Memory B cell (primary cell): ENCODE results near the gene PRKCZ.
A peak's percentile ranks its signal among the peaks of the same experiment; 100 is the strongest.
"Not testable (repeated sequence)": the region's sequence is repeated elsewhere in the genome, so short reads cannot be mapped to it uniquely, and the experiment has no call there.

Experiments
- ATAC-seq: fragments of 150-1000 bp; cut with Tn5 transposase; 2 replicates; pipeline ENCODE4 v1.10.0; 2021; ENCODE audit warnings: low read depth, mild to moderate bottlenecking, moderate library complexity
- DNase-seq, 2 donors: peaks; one replicate each; pipeline ENCODE4 v3.0.0; 2022; ENCODE audit warnings: low spot score in 2 of 2
- H3K27ac Mint-ChIP-seq: one replicate; pipeline ENCODE4 v1.8.0; 2022; ENCODE audit warnings: mild to moderate bottlenecking, moderate library complexity, mixed read lengths
- H3K27me3 Mint-ChIP-seq: one replicate; pipeline ENCODE4 v1.8.0; 2022; ENCODE audit warnings: mixed read lengths
- H3K36me3 Mint-ChIP-seq: one replicate; pipeline ENCODE4 v1.8.0; 2022; ENCODE audit warnings: mild to moderate bottlenecking, mixed read lengths
- H3K4me1 Mint-ChIP-seq: one replicate; pipeline ENCODE4 v1.8.0; 2022; ENCODE audit warnings: mixed read lengths
- H3K4me3 Mint-ChIP-seq: one replicate; pipeline ENCODE4 v1.8.0; 2022; ENCODE audit warnings: mild to moderate bottlenecking, moderate library complexity, mixed read lengths
- H3K9me3 Mint-ChIP-seq: one replicate; pipeline ENCODE4 v1.8.0; 2022; ENCODE audit warnings: mixed read lengths

PRKCZ gene

DNA sequence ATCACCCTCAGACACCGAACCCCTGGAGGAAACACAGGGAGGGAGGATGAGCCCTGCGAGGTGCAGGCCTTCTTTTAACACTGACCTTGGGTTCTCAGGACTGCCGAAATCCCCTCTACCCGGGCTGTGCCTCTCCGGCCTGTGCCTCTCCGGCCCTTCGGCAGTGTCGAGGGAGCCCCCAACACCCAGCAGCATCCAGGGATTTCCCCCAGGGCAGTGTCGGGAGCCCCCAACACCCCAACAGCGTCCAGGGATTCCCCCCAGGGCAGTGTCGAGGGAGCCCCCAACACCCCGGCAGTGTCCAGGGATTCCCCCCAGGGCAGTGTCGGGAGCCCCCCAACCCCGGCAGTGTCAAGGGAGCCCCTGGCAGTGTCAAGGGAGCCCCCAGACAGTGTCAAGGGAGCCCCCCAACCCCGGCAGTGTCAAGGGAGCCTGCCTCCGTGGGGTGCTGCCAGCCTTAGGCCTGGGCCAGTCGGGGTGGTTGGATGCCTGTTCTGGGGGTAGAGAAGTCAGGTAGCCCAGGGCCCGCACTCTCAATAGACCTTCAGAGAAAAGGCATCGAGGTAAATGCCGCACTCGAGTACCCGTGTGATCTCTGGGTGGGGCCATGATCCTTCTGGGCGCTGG is 57.5 kb downstream of the PRKCZ start:
- no peak for ATAC-seq
- H3K9me3 Mint-ChIP-seq: no peaks in the 10 kb centered on the region
- no peak for DNase-seq
- no peak overlapping the region for H3K4me3 Mint-ChIP-seq
- H3K4me1 Mint-ChIP-seq: peaks cover 4% of the 10 kb centered on the region
- no peak overlapping the region for H3K27ac Mint-ChIP-seq
- no peaks in the 10 kb centered on the region for H3K27me3 Mint-ChIP-seq
- H3K36me3 Mint-ChIP-seq: peaks cover 2% of the 10 kb centered on the region

DNA sequence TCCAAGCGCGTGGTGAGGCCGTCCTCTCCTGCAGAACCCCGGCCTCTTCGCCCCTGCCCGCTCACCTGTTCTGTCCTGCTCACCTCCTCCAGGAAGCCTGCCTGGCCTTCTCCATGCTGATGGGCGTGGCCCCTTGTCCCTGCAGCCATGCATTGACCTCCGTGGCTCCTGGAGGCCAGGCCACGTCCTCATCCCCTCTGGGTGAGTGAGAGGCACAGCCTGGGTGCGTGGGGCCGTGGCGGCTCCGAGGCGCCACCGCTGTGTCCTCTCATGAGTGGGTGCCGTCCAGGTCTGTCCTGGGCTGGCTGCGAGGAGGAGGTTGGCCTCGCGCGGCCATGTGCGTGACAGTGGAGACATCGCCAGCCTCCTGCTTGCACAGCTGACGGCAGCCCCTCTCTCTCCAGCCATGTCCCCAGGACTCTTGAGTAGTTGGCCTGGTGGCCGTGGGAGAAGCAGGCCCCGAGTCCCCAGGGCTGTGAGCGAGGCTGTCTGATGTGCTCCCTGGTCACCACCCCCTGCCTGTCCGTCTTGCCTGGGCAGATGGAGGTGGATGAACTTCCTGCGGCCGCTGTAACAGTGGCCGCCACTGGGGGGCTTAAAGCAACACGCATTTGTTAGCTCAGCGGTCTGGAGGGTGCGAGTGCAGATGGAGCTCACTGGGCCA is 58.1 kb downstream of the PRKCZ start:
- ATAC-seq: no peak
- no peaks in the 10 kb centered on the region for H3K27me3 Mint-ChIP-seq
- H3K4me1 Mint-ChIP-seq: peaks cover 4% of the 10 kb centered on the region
- H3K9me3 Mint-ChIP-seq: no peaks in the 10 kb centered on the region
- peaks cover 2% of the 10 kb centered on the region for H3K36me3 Mint-ChIP-seq
- H3K27ac Mint-ChIP-seq: peak overlapping the region; percentile 53
- H3K4me3 Mint-ChIP-seq: no peak overlapping the region
- no peak for DNase-seq

DNA sequence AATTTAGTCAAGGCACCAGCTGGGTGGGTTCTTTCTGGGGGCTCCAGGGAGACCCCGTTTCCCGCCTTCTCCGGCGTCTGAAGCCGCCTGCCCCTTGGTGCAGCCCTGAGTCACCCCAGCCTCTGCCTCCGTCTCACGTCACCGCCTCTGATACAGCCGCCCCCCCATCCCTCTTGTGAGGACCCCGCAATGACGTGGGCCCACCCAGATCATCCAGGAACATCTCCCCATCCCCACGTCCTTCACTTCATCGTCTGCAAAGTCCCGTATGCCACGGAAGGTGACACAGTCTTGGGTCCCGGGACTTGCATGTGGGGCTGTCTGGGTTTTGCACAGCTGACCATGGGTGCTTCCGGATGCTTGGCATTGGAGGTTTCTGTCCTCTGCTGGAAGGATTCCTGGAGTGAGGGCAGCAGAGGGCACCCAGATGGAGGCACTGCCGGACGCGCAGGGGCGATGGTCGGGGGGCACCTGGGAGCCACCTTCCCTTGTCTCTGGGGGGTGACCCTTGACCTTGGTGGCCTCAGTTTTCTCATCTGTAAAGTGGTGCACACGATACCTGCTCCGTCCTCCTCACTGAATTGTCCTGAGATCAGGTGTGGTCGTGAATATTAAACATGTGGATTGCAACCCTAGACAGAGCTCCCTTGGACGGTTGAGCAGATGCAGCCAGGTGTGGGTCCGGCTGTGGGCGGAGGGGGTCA is 58.8 kb downstream of the PRKCZ start:
- Mint-ChIP-seq H3K4me1 (peaks cover 7% of the 10 kb centered on the region), H3K4me3 (no peak overlapping the region), H3K27me3 (no peaks in the 10 kb centered on the region), H3K9me3 (no peaks in the 10 kb centered on the region), H3K27ac (peak overlapping the region; percentile 53), H3K36me3 (peaks cover 2% of the 10 kb centered on the region)
- DNase-seq: no peak
- ATAC-seq: no peak

DNA sequence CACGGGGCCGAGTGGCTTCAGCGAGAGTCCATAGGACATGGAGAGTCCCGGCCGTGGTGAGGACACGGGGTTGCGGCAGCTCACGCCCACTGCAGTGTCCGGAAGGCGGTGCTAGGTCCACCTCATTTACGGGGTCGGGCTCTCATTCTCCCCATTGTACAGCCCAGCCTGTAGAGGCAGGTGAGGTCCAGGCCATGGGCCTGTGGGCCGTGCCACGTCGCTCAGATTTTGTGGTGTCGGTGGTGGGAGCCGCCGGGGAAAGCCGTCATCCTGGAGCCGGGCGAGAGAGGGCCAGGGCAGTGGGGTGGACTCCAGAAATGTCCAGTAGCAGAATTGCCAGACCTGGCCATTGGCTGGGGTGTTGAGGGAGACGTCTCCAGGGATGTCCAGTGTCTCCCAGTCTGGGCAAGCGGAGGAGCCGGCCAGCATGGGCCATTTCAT is 59.4 kb downstream of the PRKCZ start:
- H3K36me3 Mint-ChIP-seq: peaks cover 2% of the 10 kb centered on the region
- peaks cover 7% of the 10 kb centered on the region for H3K4me1 Mint-ChIP-seq
- H3K9me3 Mint-ChIP-seq: no peaks in the 10 kb centered on the region
- no peak overlapping the region for H3K4me3 Mint-ChIP-seq
- H3K27ac Mint-ChIP-seq: no peak overlapping the region
- DNase-seq (no peak), ATAC-seq (no peak)
- H3K27me3 Mint-ChIP-seq: no peaks in the 10 kb centered on the region

DNA sequence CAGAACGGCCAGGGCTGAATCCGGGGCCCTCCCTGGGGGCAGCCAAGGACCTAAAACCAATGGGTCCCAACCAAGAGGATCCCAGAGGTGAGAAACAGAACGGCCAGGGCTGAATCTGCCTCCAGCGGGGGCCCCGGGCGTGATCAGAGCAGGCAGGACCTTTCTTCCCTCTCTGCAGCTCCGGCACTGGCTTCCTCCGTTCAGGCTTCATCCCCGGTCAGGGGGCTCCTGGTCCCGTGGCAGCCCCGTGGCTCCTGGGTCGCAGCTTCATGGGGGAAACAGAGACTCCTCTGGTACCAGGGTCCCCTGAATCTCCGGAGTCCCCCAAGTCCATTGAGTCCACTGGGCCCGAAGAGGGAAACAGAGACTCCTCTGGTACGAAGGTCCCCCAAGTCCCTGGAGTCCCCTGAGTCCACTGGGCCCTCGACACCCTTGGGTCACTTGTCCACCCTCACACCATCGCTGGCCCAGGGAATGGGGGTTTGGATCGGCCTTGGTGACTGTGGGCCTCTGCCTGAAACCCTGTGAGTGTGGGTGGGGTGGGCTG is 60.1 kb downstream of the PRKCZ start:
- DNase-seq (no peak), ATAC-seq (no peak)
- H3K27ac Mint-ChIP-seq: no peak overlapping the region
- H3K4me3 Mint-ChIP-seq: no peak overlapping the region
- H3K36me3 Mint-ChIP-seq: peaks cover 2% of the 10 kb centered on the region
- H3K4me1 Mint-ChIP-seq: peaks cover 9% of the 10 kb centered on the region
- no peaks in the 10 kb centered on the region for H3K27me3 Mint-ChIP-seq
- no peaks in the 10 kb centered on the region for H3K9me3 Mint-ChIP-seq

DNA sequence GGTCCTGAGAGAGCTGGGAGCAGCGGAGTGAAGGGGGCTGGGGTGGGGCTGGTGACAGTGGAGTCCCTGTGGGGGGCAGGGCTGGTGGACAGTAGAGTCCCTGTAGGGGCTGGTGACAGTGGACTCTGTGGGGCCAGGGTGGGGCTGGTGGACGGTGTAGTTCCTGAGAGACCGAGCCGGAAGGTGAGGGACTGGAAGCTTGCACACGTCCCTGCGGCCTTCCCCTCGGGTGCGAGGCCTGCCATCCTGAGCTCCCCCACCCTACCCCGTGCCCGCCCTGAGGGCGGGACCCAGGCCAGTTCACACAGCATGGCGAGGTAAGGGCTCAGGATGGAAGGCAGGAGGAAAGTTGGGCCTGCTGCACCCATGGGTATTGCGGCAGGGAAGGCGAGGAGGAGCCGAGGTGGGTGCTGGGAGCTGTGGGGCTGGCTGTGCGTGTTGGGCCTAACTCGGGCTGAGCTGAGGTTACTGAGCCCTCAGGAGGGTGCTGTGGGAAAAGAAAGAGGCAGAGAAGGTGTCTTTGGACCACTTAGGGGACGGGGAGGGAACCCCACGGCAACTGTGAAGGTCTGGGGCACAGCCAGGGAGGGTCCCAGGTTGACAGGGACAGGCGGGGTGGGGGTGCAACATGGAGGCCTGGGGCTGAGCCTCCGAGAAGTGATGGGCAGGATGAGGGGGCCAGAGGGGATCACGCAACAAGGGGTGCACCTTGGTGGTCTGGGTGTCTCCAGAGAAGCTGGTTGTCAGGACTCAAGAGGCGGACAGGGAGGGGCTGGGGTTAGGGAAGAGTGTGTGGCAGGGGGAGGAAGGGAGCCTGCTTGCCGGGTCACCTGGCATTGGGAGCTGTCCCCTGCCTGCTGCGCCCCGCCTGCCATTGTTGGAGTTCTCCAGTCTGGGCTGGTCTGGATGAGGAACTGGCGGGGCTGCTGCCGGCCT is 60.8 kb downstream of the PRKCZ start:
- H3K4me3 Mint-ChIP-seq: no peak overlapping the region
- no peak for DNase-seq
- no peaks in the 10 kb centered on the region for H3K9me3 Mint-ChIP-seq
- no peak for ATAC-seq
- peaks cover 2% of the 10 kb centered on the region for H3K36me3 Mint-ChIP-seq
- H3K27ac Mint-ChIP-seq: peak overlapping the region; percentile 58
- peaks cover 10% of the 10 kb centered on the region for H3K4me1 Mint-ChIP-seq
- no peaks in the 10 kb centered on the region for H3K27me3 Mint-ChIP-seq

DNA sequence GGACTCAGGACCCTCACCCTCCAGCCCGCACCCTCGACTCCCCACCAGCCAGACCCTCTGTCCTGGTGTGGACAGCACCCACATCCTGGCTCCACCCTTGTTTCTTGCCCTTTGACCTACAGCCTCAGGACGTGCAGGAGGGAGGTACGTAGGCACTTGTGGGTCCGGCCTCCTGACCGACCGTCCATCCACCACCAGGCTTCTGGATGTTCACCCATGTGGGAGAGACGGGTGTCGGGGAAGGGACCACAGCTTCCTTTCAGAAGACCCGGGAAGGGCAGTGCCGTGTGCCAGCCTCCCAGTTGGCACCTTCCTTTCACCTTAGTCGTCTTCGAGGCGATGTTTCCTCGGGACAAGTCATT is 61.4 kb downstream of the PRKCZ start:
- H3K27ac Mint-ChIP-seq: no peak overlapping the region
- H3K27me3 Mint-ChIP-seq: no peaks in the 10 kb centered on the region
- H3K4me1 Mint-ChIP-seq: peaks cover 10% of the 10 kb centered on the region
- H3K9me3 Mint-ChIP-seq: no peaks in the 10 kb centered on the region
- no peak overlapping the region for H3K4me3 Mint-ChIP-seq
- no peak for DNase-seq
- peaks cover 2% of the 10 kb centered on the region for H3K36me3 Mint-ChIP-seq
- no peak for ATAC-seq

DNA sequence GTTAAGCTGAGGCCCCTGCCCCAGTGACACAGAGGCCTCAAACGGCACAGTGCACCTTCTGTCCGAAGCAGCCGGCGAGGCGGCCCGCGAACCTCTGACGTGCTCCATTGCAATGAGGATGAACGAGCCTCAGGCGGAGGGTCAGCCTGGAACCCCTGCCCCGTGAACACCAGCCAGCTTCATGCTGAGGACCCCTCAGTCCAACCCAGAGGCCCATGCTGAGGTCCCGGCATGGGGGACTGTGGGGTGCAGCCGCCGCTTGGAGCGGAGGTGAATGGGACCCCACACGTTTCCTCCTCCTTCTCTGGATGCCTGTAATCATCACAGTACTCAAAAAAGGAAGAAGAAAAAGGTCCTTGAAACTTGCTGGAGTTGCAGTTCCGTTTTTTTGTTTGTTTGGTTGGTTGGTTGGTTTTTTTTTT is 62.1 kb downstream of the PRKCZ start:
- H3K27ac Mint-ChIP-seq: peak overlapping the region; percentile 73
- H3K4me1 Mint-ChIP-seq: peaks cover 10% of the 10 kb centered on the region
- no peaks in the 10 kb centered on the region for H3K27me3 Mint-ChIP-seq
- H3K36me3 Mint-ChIP-seq: peaks cover under 1% of the 10 kb centered on the region
- ATAC-seq: peak; percentile 93
- peak in 1 of 2 donors; percentile 42 for DNase-seq
- H3K9me3 Mint-ChIP-seq: no peaks in the 10 kb centered on the region
- peak overlapping the region; percentile 69 for H3K4me3 Mint-ChIP-seq

DNA sequence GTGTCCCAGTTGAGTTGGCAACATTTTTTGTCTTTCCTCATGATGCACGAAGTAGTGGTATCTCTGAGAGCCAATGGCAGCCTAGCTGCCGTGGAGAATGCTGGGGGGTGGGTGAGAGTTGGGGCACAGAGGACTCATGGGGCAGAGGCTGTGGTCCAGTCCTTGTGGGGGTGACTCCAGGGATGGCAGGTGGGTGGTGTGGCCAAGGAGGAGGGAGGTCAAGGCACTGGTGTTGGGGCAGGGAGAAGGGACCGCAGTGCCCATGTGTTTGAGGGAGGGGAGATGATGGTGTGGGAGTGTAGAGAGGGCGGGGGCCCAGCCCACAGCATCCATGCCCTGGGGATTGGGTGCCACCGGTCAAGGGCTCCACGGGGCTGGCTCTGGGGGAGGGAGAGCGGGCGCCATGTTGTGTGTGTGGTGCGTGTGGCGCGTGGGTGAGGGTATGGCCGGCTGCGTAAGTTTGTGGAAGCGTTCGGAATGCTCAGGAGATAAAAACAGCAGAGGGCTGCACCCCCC is 63.5 kb downstream of the PRKCZ start:
- H3K36me3 Mint-ChIP-seq: no peaks in the 10 kb centered on the region
- peaks cover 5% of the 10 kb centered on the region for H3K9me3 Mint-ChIP-seq
- no peak for DNase-seq
- ATAC-seq: no peak
- H3K27ac Mint-ChIP-seq: no peak overlapping the region
- H3K27me3 Mint-ChIP-seq: no peaks in the 10 kb centered on the region
- H3K4me3 Mint-ChIP-seq: no peak overlapping the region
- peaks cover 14% of the 10 kb centered on the region for H3K4me1 Mint-ChIP-seq

DNA sequence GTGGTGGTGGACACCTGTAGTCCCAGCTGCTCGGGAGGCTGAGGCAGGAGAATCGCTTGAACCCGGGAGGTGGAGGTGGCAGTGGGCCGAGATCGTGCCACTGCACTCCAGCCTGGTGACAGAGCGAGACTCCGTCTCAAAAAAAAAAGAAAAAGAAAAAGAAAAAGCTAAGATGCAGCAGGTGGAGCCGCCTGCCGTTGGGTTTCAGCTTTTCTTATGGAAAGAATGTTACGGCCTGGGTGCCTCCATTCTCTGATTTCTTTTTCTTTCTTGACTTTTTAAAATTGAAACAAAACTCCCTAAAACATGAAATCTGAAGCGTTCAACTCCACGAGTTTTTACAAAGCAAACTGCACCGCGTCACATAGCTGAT is 64.4 kb downstream of the PRKCZ start:
- H3K4me1 Mint-ChIP-seq: peaks cover 14% of the 10 kb centered on the region
- H3K27me3 Mint-ChIP-seq, H3K9me3 Mint-ChIP-seq, H3K4me3 Mint-ChIP-seq, H3K36me3 Mint-ChIP-seq, DNase-seq, ATAC-seq, H3K27ac Mint-ChIP-seq: not testable (repeated sequence)

DNA sequence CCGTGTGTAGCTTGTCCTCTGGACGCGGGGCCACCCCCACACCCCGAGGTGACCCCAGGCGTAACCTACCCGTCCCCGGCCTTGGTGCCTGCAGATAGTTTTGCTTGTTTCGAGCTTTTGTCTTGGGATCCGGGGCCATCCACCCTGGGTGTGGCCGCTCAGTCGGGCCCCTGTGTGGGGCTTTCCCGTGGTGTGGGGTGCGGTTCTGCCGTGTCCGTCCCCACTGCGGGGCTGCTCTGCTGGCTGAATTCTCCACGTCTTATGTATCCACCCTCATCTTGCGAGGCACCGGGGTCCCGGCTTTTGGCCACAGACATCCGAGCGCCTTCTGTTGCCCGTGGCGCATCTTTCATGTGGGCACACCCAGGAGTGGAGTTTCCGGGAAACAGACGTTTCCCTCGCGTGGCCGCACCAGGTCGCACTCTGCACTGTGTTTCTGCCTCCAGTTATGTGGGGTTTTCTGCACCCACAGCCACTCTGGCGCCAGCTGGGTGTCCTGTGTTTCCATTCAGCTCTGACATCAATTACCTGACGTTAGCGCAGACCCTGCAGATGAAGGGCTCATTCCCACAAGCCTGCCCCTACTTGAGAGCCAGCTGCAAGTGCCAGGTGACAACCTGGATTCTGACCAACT is 64.9 kb downstream of the PRKCZ start:
- H3K36me3 Mint-ChIP-seq: peaks cover 4% of the 10 kb centered on the region
- H3K27ac Mint-ChIP-seq: no peak overlapping the region
- DNase-seq (no peak), ATAC-seq (no peak)
- H3K27me3 Mint-ChIP-seq: no peaks in the 10 kb centered on the region
- H3K4me3 Mint-ChIP-seq: no peak overlapping the region
- peaks cover 10% of the 10 kb centered on the region for H3K9me3 Mint-ChIP-seq
- peaks cover 16% of the 10 kb centered on the region for H3K4me1 Mint-ChIP-seq

DNA sequence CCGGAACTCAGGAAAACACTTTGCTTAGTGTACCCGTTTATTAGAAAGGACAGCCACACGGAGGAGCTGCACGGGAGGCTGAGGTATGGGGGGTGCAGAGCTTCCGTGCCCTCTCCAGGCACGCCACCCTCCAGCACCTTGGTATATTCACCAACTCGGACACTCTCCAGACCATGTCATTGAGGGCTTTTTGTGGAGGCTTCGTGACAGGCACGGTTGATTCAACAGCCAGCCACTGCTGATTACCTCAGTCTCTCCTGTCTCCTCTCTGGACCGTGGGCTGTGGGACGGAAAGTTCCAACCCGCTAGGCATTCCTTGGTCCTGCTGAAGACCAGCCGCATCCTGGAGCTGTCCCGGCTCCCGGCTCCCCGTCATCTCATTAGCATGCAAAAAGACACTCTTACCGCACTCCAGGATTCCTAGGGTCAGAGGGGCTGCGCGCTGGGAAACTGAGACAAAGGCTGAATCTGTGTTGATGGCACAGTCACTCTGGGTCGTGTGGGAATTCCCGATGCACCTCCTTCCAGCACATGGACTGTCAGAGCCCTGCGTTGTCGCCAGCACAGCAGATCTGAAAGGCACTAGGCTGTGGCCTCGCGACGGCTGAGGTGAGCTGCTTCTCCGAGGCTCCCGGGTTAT is 65.6 kb downstream of the PRKCZ start:
- Mint-ChIP-seq H3K27ac (no peak overlapping the region), H3K4me1 (peaks cover 19% of the 10 kb centered on the region), H3K36me3 (peaks cover 6% of the 10 kb centered on the region), H3K27me3 (no peaks in the 10 kb centered on the region), H3K9me3 (peaks cover 12% of the 10 kb centered on the region), H3K4me3 (no peak overlapping the region)
- no peak for ATAC-seq
- no peak for DNase-seq

DNA sequence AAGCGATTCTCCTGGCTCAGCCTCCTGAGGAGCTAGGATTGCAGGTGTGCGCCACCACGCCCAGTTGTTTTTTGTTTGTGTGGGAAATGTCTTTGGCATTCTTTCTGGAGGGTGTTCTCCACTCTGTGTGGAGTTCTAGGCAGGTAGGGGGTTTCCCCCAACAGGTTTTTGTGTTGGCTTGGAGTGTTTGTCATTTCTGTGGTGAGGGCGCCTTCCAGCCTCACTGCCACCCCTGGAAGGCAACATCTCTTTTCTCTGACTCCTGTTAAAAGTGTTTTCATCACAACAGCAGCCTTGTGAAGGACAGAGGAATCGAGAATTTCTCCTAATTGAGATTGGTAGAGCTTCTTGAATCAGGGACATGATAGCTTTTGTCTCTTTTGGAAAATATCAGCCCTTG is 69.7 kb downstream of the PRKCZ start:
- Mint-ChIP-seq H3K27me3 (no peaks in the 10 kb centered on the region), H3K9me3 (peaks cover 12% of the 10 kb centered on the region)

More for the DNA sequence above, 69.7 kb downstream of the PRKCZ start:
- no peak overlapping the region for H3K27ac Mint-ChIP-seq
- peaks cover 6% of the 10 kb centered on the region for H3K36me3 Mint-ChIP-seq
- peaks cover 22% of the 10 kb centered on the region for H3K4me1 Mint-ChIP-seq
- no peak overlapping the region for H3K4me3 Mint-ChIP-seq
- no peak for DNase-seq
- no peak for ATAC-seq
